ENCODE data around the gene POGLUT3. TPM values are rescaled to one million over a fixed set of nuclear protein-coding genes. Genes with fewer than 3 reads are reported as not detected.

POGLUT3 gene
- total and polyA plus RNA-seq, 2 experiments from 2014 or later = 21.6 to 23.9 TPM

DNA sequence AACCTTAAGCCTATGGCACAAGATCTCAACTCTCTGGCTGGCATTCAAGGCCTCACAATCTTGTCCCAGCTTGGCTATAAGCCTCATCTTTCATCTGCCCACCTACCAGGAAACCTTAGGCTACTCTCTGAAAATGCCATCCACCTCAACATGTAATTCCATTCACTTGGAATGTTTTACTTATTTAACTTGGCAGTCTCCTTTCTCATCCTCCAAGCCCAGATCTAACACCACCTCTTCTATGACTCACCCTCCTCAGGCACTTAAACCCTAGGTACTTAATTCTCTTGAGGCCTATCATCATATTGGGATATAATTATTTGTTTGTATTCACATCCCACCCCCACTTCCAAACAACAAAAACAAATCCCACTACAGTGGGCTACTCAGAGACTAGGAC, 15.0 kb downstream of the POGLUT3 start:
- peak; percentile 36 for DNase-seq

DNA sequence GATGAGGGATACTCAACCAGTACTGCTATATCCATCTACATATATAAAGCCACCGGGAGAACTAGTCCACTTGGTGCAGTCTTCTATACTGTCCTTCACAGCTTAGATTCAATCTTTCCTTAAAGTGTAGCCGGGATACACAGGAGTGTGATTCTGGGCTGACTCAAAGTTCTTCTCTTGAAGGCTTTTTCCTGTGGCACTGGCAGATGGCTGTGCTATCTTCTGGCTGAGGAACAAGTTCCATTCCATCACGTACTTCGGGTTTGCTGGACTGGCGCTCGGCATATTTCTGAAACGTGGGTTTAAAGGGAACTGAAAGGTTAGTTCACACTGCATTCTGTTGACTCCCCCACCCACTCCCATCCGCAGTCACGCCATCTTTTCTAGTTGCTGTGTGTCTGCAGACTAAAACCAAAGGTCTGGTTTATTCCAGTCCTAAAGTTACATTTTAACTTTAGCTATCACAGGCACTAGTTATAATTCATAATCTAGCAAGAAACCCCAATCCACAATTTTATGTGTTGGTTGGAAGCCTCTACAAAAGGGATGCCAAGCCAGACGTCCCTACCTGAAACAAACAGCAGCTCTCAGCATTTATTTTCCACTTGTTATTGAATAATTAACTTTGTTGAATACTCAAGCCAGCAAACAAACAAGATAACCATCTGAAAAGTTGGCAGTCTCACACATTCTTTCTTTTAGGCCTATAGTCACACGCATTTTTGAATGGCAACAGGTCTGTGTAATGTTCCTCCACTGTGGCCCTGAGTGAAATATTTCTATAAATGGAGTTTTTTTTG, 23.3 kb downstream of the POGLUT3 start:
- H3K4me2 ChIP-seq (ENCODE audit: unreplicated experiment) = no peak overlapping the region
- no peak overlapping the region for H3K9ac ChIP-seq
- no peak overlapping the region for H3K27ac ChIP-seq
- no peak overlapping the region for H2AFZ ChIP-seq
- H3F3A ChIP-seq (ENCODE audit: insufficient read depth) = no peaks in the 10 kb centered on the region
- DNase-seq = no peak
- in situ Hi-C loops (cut with MboI) = no loop called here
- no peaks in the 10 kb centered on the region for H3K79me2 ChIP-seq (ENCODE audit: insufficient read depth)
- H3K4me1 ChIP-seq (ENCODE audit: insufficient read depth) = no peaks in the 10 kb centered on the region
- H3K4me3 ChIP-seq = no peak overlapping the region
- no peaks in the 10 kb centered on the region for H3K9me2 ChIP-seq (ENCODE audit: insufficient read depth)
- H3K9me3 ChIP-seq (ENCODE audit: low read depth) = no peaks in the 10 kb centered on the region
- H3K36me3 ChIP-seq (ENCODE audit: low read depth) = 0 out of 2 replicates have a peak, but pooled peaks cover 4% of the 10 kb centered on the region
- H4K20me1 ChIP-seq (ENCODE audit: insufficient read depth) = no peaks in the 10 kb centered on the region
- TF ChIP-seq EZH2phosphoT487 (IDR thresholded peaks at IDR 0.05; ENCODE audit: insufficient read depth, low read depth) = no peak
- TF ChIP-seq EZH2 (IDR thresholded peaks at IDR 0.05; ENCODE audit: insufficient read depth, poor library complexity, severe bottlenecking) = no peak
- H3K27me3 ChIP-seq (replicated peaks; ENCODE audit: insufficient read depth) = no peaks in the 10 kb centered on the region
- WGBS, 2 experiments (ENCODE audit: low coverage in 1 of 2, low lambda C conversion rate in 2 of 2, missing lambda C conversion rate in 2 of 2) = 90 to 91% methylated on average over 11 of the region's 11 CpGs

More for the DNA sequence above, 15.0 kb downstream of the POGLUT3 start:
- no peaks in the 10 kb centered on the region for H3K79me2 ChIP-seq (ENCODE audit: insufficient read depth)
- H3K9me2 ChIP-seq (ENCODE audit: insufficient read depth) = no peaks in the 10 kb centered on the region
- no peak overlapping the region for H3K4me3 ChIP-seq
- H3K9me3 ChIP-seq (ENCODE audit: low read depth) = no peaks in the 10 kb centered on the region
- no peaks in the 10 kb centered on the region for H4K20me1 ChIP-seq (ENCODE audit: insufficient read depth)
- 0 out of 2 replicates have a peak, but pooled peaks cover 7% of the 10 kb centered on the region for H3K36me3 ChIP-seq (ENCODE audit: low read depth)
- TF ChIP-seq EZH2 (IDR thresholded peaks at IDR 0.05; ENCODE audit: insufficient read depth, poor library complexity, severe bottlenecking) (no peak), EZH2phosphoT487 (IDR thresholded peaks at IDR 0.05; ENCODE audit: insufficient read depth, low read depth) (no peak)
- no peaks in the 10 kb centered on the region for H3K4me1 ChIP-seq (ENCODE audit: insufficient read depth)
- H2AFZ ChIP-seq = no peak overlapping the region
- H3K27ac ChIP-seq = no peak overlapping the region
- H3K9ac ChIP-seq = no peak overlapping the region
- no peaks in the 10 kb centered on the region for H3F3A ChIP-seq (ENCODE audit: insufficient read depth)
- H3K27me3 ChIP-seq (replicated peaks; ENCODE audit: insufficient read depth) = no peaks in the 10 kb centered on the region
- no peak overlapping the region for H3K4me2 ChIP-seq (ENCODE audit: unreplicated experiment)
- in situ Hi-C loops (cut with MboI) = no loop called here

DNA sequence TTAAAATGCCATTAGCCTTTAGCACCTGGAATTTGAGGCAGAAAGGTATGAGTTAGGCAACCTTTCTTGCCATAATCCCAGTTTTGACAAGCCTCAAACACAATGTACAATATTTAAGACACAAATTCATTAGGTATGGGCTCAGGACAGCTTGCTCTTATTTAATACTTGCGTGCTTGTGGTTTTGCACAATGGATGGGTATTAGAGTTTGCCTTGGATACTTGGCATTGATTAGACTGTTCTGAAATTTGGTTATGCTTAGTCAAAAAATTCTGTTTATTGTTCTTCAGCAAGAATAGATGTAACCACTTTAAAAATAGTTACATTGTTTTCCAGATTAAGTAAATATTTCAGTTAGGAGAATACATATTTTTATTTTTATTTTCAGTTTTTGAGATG, 25.5 kb downstream of the POGLUT3 start:
- 98 to 100% methylated on average over 1 of the region's 1 CpG for WGBS, 2 experiments (ENCODE audit: low coverage in 1 of 2, low lambda C conversion rate in 2 of 2, missing lambda C conversion rate in 2 of 2)
- no peak for TF ChIP-seq EZH2phosphoT487 (IDR thresholded peaks at IDR 0.05; ENCODE audit: insufficient read depth, low read depth)

DNA sequence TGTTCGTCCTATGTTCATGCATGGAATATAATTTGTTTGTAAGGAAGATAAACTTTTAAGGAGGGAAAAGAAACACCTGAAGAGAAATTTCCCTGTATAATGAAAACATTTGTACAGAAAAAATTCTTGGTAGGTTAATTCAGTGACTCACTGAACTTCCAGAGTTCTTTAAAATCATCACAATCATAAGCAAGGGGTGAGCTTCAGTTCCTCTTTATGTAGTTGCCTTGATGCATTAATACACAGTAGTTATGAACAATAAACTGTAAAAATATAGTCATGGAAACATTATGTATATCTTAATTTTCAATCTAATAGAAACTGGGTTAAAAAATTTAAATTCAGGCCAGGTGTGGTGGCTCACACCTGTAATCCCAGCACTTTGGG, 29.7 kb downstream of the POGLUT3 start:
- no peaks in the 10 kb centered on the region for H3K36me3 ChIP-seq (ENCODE audit: low read depth)
- no peaks in the 10 kb centered on the region for H3K27me3 ChIP-seq (replicated peaks; ENCODE audit: insufficient read depth)
- no peaks in the 10 kb centered on the region for H3K79me2 ChIP-seq (ENCODE audit: insufficient read depth)
- H3K4me3 ChIP-seq = no peak overlapping the region
- 56 to 58% methylated on average over 1 of the region's 1 CpG for WGBS, 2 experiments (ENCODE audit: low coverage in 1 of 2, low lambda C conversion rate in 2 of 2, missing lambda C conversion rate in 2 of 2)
- no peak overlapping the region for H3K27ac ChIP-seq
- in situ Hi-C loops (cut with MboI) = no loop called here
- peaks cover 6% of the 10 kb centered on the region; the same call in 1 of the 2 replicates for H3F3A ChIP-seq (ENCODE audit: insufficient read depth)
- no peaks in the 10 kb centered on the region for H3K4me1 ChIP-seq (ENCODE audit: insufficient read depth)
- no peak for DNase-seq
- no peak overlapping the region for H3K9ac ChIP-seq
- peak overlapping the region; percentile 94 for H2AFZ ChIP-seq
- no peaks in the 10 kb centered on the region for H3K9me3 ChIP-seq (ENCODE audit: low read depth)
- no peaks in the 10 kb centered on the region for H4K20me1 ChIP-seq (ENCODE audit: insufficient read depth)
- H3K4me2 ChIP-seq (ENCODE audit: unreplicated experiment) = no peak overlapping the region
- TF ChIP-seq EZH2 (IDR thresholded peaks at IDR 0.05; ENCODE audit: insufficient read depth, poor library complexity, severe bottlenecking) (no peak), EZH2phosphoT487 (IDR thresholded peaks at IDR 0.05; ENCODE audit: insufficient read depth, low read depth) (no peak)
- H3K9me2 ChIP-seq (ENCODE audit: insufficient read depth) = no peaks in the 10 kb centered on the region

More for the DNA sequence above, 25.5 kb downstream of the POGLUT3 start:
- Histone ChIP-seq H3K9ac (no peak overlapping the region), H4K20me1 (ENCODE audit: insufficient read depth) (no peaks in the 10 kb centered on the region), H3K4me3 (no peak overlapping the region), H3K79me2 (ENCODE audit: insufficient read depth) (no peaks in the 10 kb centered on the region), H3K27ac (no peak overlapping the region), H2AFZ (no peak overlapping the region), H3K36me3 (ENCODE audit: low read depth) (no peaks in the 10 kb centered on the region), H3K27me3 (replicated peaks; ENCODE audit: insufficient read depth) (no peaks in the 10 kb centered on the region), H3K4me1 (ENCODE audit: insufficient read depth) (no peaks in the 10 kb centered on the region), H3K9me2 (ENCODE audit: insufficient read depth) (no peaks in the 10 kb centered on the region), H3K4me2 (ENCODE audit: unreplicated experiment) (no peak overlapping the region), H3K9me3 (ENCODE audit: low read depth) (no peaks in the 10 kb centered on the region), H3F3A (ENCODE audit: insufficient read depth) (no peaks in the 10 kb centered on the region)
- in situ Hi-C loops (cut with MboI) = no loop called here
- no peak for DNase-seq

All from GM23248 (cell line).